CD4-positive, alpha-beta T cell treated with Interleukin-10 for 1 hour (primary cell): Measurements from ENCODE around the gene ZDHHC1.

Source experiments
- DNase-seq: peaks from one replicate; pipeline ENCODE4 v3.0.0-alpha.2; 2020

Gene ZDHHC1

GRCh38 chr16:67415872-67416793 lies at the start of gene ZDHHC1:
Gene ZDHHC1, minus strand, starts transcription at chr16:67416477. Its CDS starts 8,702 bp downstream, at chr16:67407775.
- peak; percentile 46 for DNase-seq

- no peak for DNase-seq
Measured at GRCh38 chr16:67464565-67464964, 48.3 kb upstream of the ZDHHC1 start.

GRCh38 chr16:67463691-67464090 lies 47.4 kb upstream of the ZDHHC1 start:
- no peak for DNase-seq

- no peak for DNase-seq
Measured at GRCh38 chr16:67463059-67463458, 46.8 kb upstream of the ZDHHC1 start.

DNA sequence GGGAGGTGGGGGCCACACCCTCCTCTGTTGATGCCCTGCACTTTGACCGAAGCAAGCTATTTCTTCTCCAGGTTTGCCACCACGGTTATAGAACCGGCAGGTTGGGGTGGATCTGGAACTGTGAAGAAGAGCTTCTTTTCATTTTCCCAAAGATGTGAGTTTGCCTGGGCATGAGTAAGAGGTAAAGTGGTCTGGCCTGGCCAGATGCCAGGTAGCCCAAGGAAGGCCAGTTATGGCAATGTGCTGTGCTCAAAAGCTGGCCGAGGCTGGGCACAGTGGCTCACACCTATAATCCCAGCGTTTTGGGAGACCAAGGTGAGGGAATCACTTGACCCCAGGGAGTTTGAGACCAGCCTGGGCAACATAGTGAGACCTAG lies 46.0 kb upstream of the ZDHHC1 start:
- DNase-seq: no peak

DNA sequence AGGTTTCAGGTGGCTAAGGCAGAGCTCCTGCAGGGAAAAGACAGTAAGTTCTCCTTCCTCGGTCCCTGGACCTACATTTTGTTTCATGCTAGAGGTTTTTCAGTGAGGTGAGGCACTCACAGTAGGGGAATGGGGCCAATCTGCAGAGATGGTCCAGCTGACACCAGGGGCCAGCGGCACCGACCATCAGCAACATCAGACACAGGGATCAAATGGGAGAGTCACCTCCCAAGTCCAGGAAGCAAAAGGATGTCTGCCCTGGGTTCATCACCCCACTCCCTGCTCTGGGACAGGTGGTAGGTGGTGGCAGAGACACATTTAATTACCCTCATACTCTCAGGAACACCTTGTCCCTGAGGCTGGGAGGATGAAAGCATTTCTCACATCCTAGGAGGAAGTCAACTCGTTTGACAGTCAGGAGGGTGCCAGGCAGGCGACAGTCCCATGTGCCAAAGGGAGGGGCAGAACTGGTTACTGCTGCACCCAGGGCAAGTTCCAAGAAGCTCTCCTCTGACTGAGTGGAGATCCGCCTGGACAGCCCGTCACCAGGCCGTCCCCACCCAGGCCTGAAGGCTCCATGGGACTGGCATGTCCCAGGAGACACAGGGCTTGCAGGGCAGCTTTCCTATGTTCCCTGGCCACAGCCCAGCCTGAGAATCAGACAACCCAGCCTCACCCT lies 45.5 kb upstream of the ZDHHC1 start:
- no peak for DNase-seq

- DNase-seq: no peak
Measured at GRCh38 chr16:67460961-67461360, 44.7 kb upstream of the ZDHHC1 start.

- DNase-seq: no peak
Measured at GRCh38 chr16:67460168-67460567, 43.9 kb upstream of the ZDHHC1 start.

- DNase-seq: no peak
Measured at GRCh38 chr16:67459861-67460150, 43.5 kb upstream of the ZDHHC1 start.

DNA sequence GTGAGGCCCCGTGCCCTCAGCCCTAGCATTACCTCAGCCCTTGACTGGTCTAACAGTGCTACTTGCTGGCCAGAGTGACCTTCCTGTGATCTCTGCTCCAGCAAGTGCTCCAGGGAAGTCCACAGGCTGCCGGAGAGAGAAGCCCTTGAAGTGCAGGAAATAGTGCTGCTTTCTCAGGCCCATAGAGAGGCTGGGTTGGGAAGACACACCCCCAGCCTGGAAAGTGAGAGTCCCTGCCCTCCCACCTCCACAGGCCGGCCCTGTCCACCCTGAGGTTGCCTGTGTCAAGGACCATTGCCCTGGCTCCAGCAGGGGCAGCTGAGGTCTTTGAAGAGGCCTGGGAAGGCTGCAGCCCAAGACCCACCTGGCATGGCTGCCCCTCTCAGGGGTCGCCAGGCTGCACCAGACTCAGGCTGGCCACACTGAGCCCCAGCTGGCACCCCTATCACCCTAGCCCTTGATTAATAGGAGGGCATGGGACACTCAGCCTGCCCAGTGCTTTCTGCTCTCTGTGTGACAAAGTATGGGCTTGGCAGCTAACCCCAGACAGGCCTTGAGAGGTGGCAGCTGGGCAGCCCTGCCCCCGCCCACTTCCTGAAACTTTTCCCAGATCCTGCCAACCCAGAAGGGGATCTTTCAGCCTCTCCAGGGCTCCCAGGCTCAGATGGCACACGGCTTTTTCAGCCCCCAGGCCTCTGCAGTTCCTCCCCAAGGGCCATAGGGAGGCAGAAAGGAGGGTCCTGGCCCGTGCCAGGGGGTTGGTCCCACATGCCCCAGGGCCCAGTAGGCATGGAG lies 43.0 kb upstream of the ZDHHC1 start:
- no peak for DNase-seq

- DNase-seq: no peak
Measured at GRCh38 chr16:67458121-67458641, 41.9 kb upstream of the ZDHHC1 start.

GRCh38 chr16:67457611-67458010 lies 41.3 kb upstream of the ZDHHC1 start:
- DNase-seq: no peak

DNA sequence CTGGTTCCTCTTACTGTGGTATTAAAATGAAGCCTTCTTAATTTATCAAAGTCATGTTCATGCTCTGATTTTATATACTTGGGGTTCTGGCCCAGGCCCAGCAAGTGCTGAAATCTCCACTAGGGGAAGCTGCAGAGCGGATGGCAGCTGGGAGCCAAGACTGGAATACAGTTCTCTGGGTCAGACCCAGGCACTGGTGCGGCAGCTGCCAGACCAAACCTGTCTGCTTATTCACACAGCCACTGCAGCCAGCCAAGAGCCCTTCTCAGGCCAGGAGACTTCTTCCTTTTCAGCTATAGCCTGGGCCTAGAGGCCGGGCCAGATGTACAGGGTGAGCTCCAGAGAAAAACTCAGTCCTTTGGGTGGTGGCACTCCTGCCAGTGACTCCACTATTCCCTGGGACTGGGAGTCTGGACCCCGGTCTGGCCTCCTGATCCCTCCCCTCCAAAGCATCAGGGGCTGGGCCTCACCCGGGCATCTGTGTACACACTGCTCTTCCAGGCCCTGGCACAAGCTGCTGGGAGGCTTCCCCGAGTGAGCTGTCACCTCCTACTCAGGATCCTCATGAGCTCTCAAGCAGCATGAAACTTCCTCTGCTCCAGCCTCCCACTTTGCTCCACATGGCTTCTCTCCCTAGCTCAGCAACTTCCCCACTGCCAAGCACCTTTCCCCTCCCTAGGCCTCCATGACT lies 40.3 kb upstream of the ZDHHC1 start:
- no peak for DNase-seq

DNA sequence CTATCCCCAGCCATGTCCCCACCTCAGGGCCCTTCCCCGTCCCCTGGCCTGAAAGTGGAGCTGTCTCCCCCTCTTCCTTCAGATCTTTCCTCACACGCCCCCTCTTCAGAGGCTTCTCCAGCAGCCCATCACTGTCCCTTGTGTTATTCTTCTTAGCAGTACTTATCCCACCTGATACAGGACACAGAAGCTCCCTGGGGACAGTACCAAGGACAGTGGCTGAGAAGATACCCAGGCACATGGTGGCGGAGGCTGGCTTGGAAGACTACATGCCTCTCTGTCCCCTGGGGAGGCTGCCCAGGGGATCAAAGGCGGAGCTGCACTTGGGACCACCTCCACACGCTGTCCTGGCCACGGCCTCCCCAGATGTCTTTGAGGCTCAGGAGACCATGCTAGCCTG lies 38.6 kb upstream of the ZDHHC1 start:
- DNase-seq: no peak

DNA sequence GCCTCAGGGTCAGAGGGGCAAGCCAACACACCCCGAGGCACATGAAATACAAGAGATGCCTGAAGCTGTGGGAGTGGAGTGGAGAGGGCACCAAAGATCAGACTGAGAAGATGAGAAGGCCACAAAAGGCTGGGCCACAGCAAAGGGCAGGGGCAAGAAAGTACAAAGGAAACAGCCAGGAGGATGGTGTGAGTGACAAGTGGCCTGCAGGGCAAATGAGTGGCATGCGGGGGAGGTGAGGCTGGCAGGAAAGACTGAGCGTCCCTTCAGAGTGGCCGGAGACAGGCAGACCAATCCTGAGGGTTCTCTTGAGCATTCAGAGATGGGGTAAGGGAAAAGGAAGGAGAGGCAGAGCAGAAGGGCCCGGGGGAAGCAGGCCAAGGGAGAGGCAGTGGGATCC lies 37.8 kb upstream of the ZDHHC1 start:
- no peak for DNase-seq

DNA sequence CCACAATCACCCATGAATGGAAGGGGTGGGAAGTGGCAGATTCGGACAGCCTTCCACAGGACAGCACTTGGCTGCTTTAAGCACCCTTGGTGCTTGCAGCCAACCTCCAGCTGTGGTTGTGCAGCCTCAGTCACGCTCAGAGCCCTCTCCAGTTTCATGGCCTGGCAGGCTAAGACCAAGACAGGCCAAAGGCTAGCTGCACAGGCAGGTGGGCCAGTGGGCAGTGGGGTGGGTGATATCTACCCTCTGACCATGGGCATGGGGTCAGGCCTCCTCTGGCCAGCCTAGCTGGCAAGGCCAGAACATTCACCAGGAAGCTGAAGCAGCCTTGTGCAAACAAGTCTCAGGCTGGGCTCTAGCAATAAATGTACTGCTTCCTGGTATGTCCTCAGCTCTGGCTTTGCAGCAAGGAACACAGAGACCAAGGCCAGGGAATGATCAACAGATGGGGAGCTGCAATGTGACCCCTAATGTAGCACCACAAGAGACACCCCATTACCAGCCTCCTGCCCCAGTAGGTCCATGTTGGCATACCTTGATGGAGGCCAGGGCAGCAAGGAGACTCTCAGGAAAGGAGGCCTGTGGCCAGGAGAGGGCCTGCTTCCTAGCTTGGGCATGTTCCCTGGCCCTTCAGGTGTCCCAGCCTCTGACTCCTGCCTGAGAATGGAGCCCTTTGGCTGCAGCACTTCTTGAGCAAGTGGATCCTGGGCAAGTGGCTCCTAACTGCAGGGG lies 35.6 kb upstream of the ZDHHC1 start:
- DNase-seq: no peak

DNA sequence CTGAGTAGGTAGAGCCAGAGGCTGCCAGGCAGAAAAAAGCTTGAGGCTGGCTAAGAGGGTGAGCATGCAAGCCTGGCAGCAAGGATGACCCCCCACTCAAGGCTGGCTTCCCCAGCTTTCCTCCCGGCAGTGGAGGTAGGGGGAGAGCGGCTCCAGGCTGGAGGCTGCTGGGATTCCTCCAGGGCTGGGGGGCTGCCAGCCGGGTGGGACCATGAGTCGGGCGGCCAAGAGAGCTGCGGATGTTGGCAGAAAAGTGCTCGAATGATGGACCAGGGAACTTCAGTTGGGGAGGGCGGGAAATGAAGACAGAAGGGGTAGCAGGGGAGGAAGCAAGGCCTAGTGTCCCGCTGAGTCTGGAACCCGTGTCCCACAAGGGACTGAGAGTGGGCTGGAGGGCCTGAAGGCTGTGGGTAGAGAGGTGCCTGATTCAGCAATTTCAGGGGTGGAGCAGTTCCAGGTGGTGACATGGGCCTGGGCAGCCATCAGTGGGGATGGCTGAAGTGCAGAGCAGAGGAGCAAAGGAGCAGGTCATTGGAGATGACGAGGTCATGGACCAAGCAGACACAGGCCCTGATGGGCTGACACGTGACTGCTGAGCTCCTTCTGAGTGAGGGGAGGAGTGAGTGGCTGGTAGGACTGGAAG lies 34.9 kb upstream of the ZDHHC1 start:
- DNase-seq: no peak

GRCh38 chr16:67449739-67450138 lies 33.5 kb upstream of the ZDHHC1 start:
- DNase-seq: no peak

DNA sequence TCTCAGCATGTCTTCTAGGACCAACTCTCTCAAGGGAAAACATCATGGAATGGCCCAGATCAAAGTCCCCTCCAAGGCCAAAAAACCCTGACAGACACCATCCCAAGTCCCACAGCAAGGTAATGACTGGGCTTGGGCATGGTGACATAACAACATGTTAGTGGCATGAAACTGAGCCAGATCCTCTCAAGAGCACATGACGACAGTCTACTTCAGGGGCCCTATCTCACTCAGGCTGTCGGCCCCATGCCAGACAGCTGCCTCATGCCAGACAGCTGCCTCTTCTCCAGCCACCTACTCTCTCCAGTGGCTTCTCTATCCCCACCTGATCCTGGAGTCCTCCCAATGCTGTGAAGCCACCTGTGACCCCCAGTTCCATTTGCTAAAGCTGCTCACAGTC lies 33.1 kb upstream of the ZDHHC1 start:
- no peak for DNase-seq

- DNase-seq: no peak
Measured at GRCh38 chr16:67448580-67448979, 32.3 kb upstream of the ZDHHC1 start.

DNA sequence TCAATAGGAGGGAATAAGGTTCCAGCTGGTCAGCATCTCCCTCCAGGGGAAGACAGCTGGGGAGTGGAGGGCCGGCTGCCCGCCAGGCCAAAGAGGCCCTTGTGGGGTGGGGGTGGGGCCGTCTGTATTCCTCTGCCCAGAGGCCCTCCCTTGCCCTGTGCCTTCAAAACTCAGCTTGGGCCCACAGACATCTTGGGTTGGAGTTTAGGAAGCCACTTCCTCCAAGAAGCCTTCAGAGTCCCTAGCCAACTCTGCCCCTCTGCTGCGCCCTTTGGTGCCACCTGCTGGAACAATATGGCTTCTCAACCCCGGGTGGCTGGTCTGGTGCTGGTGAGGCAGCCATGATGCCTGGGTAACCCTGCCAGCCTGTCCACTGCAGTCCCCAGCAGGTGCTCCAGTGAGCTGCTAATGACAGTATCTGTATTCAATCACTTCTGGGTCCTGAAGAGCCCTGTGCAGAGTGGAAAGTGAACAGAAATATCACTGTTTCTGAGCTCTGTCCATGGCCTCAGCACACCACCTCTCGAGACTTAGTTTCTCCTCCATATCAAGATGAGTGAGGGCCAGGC lies 31.3 kb upstream of the ZDHHC1 start:
- peak; percentile 58 for DNase-seq
